Fibroblast of skin of left quadriceps (primary cell): ENCODE results near the gene PER2.
"Not testable (repeated sequence)": the region's sequence is repeated elsewhere in the genome, so short reads cannot be mapped to it uniquely, and the experiment has no call there.

ENCODE experiments used
- DNase-seq, 2 experiments: peaks; one replicate each; pipeline ENCODE4 v3.0.0-alpha.2; 2013; ENCODE audit warnings: low read depth in 2 of 2

Gene PER2

DNA sequence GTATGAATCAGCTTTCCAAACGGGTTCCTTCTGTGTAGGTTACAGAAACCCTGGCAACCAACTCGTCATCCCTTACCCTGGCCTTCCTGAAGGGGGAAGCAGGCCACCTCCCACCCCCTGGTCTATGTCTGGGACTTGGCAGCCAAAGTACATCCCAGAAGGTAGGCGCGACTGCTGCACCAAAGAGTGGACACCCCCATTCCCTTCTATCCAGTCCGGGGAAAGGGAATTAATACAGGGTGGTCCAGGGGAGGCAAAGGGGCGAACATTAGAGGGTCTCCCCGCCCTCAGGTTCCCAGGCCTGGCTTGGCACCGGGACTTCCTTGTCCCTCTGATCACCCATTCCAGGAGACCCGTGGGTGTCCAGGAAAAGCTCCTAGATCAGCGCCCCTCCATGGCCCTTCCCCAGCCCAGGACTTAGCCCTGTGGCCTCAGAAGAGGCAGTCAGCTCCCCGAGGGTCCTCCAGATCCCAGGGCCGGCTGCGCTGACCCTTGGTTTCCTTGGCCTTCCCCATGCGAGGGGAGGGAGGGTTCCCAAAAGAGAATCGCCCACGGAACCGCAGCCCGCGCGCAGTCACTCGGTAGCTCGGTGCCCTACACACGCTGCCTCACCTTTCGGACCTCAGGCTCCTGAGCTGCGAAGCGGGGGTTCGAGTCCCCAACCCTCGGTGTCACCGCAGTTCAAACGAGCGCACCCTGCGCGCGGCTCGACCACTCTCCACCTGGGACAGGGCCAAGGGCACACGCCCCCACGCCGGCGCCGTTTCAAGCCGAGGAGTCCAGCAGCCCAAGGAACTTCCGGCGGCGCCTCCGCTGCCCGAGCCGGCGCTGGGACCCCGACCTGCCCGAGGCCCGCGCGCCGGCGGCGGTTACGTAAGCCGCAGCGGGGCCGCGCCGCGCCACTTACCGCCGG, at the start of gene PER2:
PER2 (minus strand) TSS at position 874 of the 913 bp plus-strand sequence. CDS start 10,674 bp downstream, outside the sequence.
- DNase-seq, result peak; percentile 44

DNA sequence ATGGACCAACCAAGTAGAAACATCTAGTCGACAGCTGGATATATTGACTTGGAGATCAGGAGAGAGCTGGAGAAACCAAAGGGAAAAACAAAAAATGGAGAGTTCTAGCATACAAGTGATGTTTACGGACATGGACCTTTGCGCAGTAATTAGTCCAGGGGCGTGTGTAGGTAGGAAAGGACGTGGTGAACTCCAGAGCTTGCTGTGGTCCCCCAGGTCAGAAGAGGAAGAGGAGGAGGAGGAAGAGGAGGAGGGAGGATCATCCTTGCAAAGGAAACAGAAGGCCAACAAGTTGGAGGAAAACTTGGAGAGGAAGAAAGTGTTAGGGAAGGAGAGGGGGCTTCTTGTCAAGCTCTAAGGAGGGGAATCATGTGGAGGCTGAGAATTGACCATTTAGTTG, 49.4 kb upstream of the PER2 start:
- DNase-seq, result no peak

- DNase-seq, result no peak
Measured at GRCh38 chr2:238336793-238337444, 48.5 kb upstream of the PER2 start.

DNA sequence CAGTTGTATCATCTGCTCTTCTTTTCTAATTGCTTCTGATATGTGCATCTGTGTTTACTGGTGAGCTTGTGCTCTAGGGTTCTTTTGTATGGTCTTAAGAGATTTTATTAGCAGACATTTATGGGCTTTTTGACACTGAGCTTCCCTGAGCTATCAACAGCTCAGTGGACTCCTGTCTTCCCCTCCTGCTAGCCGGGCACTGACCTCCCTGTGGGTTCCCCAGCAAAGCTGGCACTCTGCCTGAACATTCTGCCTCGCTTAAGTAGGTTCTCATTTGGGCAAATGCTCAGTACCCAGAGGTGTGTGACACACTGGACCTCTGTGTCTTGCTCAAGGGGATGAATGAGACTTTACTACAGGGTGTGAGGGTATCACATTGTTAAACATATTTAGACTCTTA, 47.7 kb upstream of the PER2 start:
- no peak for DNase-seq

GRCh38 chr2:238335591-238335990, 47.2 kb upstream of the PER2 start:
- DNase-seq, result not testable (repeated sequence)

DNA sequence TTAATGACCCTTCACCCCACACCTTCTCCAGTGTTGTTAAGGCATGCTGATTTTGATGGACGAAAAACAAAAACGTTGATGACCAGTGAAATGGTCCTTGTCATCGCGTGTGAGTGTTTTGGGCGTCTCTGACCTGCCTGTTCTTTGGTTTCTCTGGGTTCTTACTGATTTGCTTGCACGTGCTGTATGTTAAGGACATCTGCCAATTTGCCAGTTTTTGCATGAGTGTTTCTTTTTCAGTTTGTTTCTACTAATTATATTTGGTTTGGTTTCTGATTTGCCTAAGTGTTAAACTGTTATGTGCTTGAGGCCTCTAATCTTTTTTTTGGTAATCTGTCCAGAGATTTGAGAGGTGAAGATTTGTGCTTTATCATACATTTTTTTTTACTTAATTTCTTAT, 46.5 kb upstream of the PER2 start:
- no peak for DNase-seq

- DNase-seq, result no peak
Measured at GRCh38 chr2:238331916-238332315, 43.5 kb upstream of the PER2 start.

DNA sequence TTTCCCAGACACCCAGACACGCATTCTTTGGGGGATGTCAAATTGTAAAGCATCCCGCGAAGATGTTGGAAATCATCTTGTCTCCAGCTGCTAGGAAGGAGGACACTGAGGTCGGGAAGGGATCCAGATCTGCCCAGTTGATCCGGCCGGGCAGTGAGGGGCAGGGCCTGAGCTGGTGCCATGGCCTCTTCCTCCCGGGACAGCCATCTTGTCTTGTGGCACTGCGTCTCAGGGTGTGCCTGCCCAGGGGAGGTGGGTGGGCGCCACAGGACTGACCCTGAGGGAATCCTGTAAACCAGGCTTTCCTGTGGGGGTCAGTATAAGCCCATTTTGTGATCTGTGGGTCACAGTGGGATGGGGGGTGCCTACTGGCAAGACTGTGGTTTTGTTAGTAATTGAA, 42.0 kb upstream of the PER2 start:
- DNase-seq, result no peak

- DNase-seq, result no peak
Measured at GRCh38 chr2:238327751-238328150, 39.3 kb upstream of the PER2 start.

DNA sequence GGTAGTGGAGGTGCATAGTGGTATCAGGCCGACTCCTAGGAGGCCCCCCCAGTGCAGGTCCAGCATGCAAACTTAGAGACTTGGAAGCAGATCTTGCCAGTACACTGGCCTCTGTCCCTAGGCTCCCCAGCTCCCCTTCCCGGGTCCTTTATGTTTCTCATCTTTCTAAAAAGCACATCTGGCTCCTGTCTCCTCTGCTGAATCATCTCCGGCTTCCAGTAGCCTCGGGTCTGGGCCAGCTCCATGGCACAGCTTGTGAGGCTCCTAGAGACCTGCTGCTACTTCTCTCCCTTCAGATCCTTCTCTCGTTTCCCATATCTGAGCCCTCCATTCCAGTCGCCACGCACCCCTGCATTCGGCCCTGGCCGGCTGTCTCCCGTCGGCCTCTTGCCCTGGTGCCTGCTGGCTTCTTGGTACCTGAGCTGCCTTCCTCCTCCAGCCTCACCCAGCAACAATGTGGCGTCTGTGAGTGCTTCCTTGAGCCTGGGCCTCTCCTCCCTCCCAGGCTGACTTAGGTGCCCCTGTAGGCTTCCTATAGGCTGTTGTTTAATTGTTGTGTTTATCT, 38.5 kb upstream of the PER2 start:
- no peak for DNase-seq

DNA sequence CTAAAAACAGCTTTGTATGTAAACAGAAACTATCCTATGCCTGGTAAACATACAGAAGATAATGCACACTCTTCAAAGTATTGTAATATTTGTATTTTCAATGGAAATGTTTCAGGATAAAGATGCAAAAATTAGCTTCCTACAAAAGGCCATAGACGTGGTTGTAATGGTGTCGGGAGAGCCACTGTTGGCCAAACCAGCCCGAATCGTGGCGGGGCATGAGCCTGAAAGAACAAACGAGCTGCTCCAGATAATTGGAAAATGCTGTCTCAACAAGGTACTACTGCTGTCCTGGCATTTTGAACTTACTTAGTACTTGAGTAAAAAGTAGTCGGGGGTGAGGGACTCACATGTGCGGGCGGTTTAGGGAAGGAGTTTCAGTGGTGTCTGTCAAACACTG, 37.3 kb upstream of the PER2 start:
- DNase-seq, result no peak

- DNase-seq, result not testable (repeated sequence)
Measured at GRCh38 chr2:238324248-238324647, 35.8 kb upstream of the PER2 start.

GRCh38 chr2:238322001-238322411, 33.6 kb upstream of the PER2 start:
- DNase-seq, result no peak

GRCh38 chr2:238321467-238321866, 33.1 kb upstream of the PER2 start:
- no peak for DNase-seq

GRCh38 chr2:238320648-238321281, 32.4 kb upstream of the PER2 start:
- no peak for DNase-seq

- peak; percentile 79 to 81 for DNase-seq
Measured at GRCh38 chr2:238320246-238320647, 31.8 kb upstream of the PER2 start, which contains the start of gene TRAF3IP1. Gene TRAF3IP1, plus strand, starts transcription at chr2:238320518. Its CDS starts 145 bp downstream, at chr2:238320663.

- no peak for DNase-seq
Measured at GRCh38 chr2:238315031-238315595, 26.7 kb upstream of the PER2 start.

DNA sequence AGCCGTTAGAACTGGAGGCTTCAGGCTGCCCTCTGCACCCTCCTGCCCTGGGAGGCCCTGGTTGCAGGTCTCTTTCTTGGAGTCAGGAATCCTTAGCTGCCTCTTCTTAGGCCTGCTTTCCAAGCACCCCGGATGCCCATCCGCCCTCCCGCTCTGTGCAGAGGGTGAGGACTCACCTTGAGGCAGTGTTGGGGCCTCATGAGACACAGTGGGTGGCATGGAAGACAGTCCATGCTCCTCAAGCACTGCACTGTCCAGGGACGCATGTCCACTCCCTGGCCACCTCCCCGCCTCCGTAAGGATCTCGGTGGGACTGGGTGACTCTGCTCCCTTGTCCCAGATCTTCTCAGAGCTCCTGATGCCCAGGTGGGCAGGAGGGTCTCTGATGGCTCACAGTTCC, 26.2 kb upstream of the PER2 start:
- DNase-seq, result no peak

GRCh38 chr2:238313991-238314350, 25.6 kb upstream of the PER2 start:
- DNase-seq, result no peak

- no peak for DNase-seq
Measured at GRCh38 chr2:238313289-238313990, 25.0 kb upstream of the PER2 start.

- DNase-seq, result not testable (repeated sequence)
Measured at GRCh38 chr2:238310721-238311120, 22.3 kb upstream of the PER2 start.
